HFF-Myc (cell line): Measurements from ENCODE around the gene RNASE13.
"Not testable (repeated sequence)": the region's sequence is repeated elsewhere in the genome, so short reads cannot be mapped to it uniquely, and the experiment has no call there.

Experiments used
- DNase-seq: peaks from one replicate; pipeline ENCODE4 v3.0.0-alpha.2; 2011; ENCODE audit warnings: low read depth; ENCODE audit errors: extremely low read depth
- H3K4me3 ChIP-seq: replicated peaks from 2 replicates; pipeline ENCODE4 v1.5.1; 2011; ENCODE audit warnings: low read depth, mild to moderate bottlenecking, control low read depth, low read length
- CTCF ChIP-seq: IDR thresholded peaks from 2 replicates; pipeline ENCODE4 v1.5.1; 2012; ENCODE audit warnings: mild to moderate bottlenecking, low read depth, low read length, control low read depth; ENCODE audit errors: missing control alignments

RNASE13 gene

GRCh38 chr14:20989787-20990600 is 44.6 kb downstream of the RNASE13 start, which contains the start of gene METTL17:
TSS of gene METTL17 (plus strand) at chr14:20989980. CDS start at chr14:20990003, 23 bp downstream.
- peak within 1 kb of the TSS; percentile 74 for H3K4me3 ChIP-seq
- peak; percentile 95 for DNase-seq
- peak; percentile 48 for TF ChIP-seq CTCF

GRCh38 chr14:20989471-20989786 is 45.2 kb downstream of the RNASE13 start:
- H3K4me3 ChIP-seq, result peak overlapping the region; percentile 74
- TF ChIP-seq CTCF, result no peak
- no peak for DNase-seq

- no peak for TF ChIP-seq CTCF
- DNase-seq, result no peak
- peak overlapping the region; percentile 31 for H3K4me3 ChIP-seq
These were observed 45.7 kb downstream of the RNASE13 start for GRCh38 chr14:20988717-20989470.

GRCh38 chr14:20986811-20987210 is 47.8 kb downstream of the RNASE13 start:
- DNase-seq, result peak; percentile 67
- no peak for TF ChIP-seq CTCF

GRCh38 chr14:20985650-20986049 is 49.0 kb downstream of the RNASE13 start:
- H3K4me3 ChIP-seq, DNase-seq: not testable (repeated sequence)

More at GRCh38 chr14:20986811-20987210, 47.8 kb downstream of the RNASE13 start:
- no peak overlapping the region for H3K4me3 ChIP-seq
